Measurements from ENCODE around the gene FNIP1.

DNA sequence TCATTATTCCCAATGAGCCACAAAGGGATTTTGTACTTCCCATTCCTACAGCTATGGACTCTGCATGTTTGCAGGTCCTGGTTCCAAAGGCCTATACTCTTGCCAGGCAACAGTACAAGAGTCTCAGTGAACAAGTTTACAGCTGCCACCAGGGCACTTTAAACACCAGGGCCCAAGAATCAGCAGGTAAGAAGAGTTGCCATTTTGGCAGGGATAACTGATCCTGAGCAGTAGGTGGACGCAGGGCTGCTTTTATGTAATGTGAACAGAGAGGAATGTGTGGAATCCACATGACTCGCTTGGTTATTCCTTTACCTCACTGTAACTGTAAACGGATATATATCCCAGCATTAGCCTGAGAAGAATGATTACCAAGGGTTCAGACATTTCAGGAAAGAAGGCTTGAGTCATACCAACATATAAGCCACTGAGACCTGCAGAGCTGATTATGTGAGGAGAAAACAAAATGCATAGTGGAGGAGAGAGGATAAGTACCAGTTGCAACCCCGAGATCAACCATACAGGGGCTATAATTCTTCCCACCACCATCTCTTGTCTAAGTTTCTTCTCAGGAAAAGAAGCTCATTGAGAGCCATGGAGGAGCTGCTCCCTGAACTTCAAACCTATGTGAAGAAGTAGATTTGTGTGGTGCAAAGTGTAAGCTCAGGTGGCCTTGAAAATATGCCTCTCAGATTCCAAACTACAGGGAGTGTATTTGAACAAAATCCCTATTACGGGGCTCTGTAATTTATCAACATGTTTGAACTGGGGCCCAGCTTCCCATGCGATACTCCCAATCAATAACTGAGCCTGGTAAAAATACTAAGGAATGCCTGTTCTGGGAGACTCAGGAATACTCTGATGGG lies 186.4 kb downstream of the FNIP1 start:
- no peak for TF ChIP-seq CTCF (IDR thresholded peaks at IDR 0.05)
- TF ChIP-seq POLR2A (IDR thresholded peaks at IDR 0.05): no peak
